GM12872 (cell line): Measurements from ENCODE around the gene ANKRD9.

Experiments used
- TF ChIP-seq, protein P1 (sequence below): IDR thresholded peaks from 3 replicates; pipeline ENCODE4 v1.5.1; 2011; ENCODE audit warnings: low read depth, mild to moderate bottlenecking, low read length, moderate library complexity; ENCODE audit not compliant: insufficient read depth

Gene ANKRD9

DNA sequence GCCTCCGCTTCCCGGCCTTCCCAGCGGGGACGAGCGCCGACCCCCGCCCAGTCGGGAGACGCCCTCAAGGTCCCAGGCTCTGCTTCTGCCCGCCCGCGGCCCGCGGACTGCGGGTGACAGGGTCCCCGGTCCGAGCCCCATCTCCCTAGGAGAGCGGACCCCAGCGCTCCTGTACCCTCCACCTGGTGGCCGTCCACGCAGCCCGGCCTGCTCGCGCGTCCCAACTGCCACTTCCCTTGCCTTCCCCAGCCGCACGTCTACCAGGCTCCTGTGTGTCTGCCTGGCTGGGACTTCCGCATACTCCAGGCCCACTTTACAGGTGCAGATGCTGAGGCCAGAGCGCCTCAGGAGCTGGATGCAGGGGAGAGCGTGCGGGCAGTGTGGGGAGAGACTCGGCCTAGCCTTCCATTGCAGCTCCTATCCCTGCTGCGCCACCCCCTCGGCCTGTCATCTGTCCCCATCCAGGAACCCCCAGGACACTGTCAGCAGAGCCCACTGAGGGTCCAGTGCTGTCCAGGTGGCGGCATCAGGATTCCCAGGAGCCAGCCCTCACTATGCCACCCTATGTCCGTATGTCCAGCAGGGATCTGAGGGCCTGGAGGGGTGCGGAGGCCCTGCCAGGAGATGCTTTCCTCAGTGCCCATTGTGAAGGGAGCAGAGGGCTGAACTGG is 8.0 kb upstream of the ANKRD9 start:
- TF ChIP-seq, protein P1, sequence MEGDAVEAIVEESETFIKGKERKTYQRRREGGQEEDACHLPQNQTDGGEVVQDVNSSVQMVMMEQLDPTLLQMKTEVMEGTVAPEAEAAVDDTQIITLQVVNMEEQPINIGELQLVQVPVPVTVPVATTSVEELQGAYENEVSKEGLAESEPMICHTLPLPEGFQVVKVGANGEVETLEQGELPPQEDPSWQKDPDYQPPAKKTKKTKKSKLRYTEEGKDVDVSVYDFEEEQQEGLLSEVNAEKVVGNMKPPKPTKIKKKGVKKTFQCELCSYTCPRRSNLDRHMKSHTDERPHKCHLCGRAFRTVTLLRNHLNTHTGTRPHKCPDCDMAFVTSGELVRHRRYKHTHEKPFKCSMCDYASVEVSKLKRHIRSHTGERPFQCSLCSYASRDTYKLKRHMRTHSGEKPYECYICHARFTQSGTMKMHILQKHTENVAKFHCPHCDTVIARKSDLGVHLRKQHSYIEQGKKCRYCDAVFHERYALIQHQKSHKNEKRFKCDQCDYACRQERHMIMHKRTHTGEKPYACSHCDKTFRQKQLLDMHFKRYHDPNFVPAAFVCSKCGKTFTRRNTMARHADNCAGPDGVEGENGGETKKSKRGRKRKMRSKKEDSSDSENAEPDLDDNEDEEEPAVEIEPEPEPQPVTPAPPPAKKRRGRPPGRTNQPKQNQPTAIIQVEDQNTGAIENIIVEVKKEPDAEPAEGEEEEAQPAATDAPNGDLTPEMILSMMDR, result 0 out of 3 replicates have a peak, but pooled peaks have one; percentile 3

DNA sequence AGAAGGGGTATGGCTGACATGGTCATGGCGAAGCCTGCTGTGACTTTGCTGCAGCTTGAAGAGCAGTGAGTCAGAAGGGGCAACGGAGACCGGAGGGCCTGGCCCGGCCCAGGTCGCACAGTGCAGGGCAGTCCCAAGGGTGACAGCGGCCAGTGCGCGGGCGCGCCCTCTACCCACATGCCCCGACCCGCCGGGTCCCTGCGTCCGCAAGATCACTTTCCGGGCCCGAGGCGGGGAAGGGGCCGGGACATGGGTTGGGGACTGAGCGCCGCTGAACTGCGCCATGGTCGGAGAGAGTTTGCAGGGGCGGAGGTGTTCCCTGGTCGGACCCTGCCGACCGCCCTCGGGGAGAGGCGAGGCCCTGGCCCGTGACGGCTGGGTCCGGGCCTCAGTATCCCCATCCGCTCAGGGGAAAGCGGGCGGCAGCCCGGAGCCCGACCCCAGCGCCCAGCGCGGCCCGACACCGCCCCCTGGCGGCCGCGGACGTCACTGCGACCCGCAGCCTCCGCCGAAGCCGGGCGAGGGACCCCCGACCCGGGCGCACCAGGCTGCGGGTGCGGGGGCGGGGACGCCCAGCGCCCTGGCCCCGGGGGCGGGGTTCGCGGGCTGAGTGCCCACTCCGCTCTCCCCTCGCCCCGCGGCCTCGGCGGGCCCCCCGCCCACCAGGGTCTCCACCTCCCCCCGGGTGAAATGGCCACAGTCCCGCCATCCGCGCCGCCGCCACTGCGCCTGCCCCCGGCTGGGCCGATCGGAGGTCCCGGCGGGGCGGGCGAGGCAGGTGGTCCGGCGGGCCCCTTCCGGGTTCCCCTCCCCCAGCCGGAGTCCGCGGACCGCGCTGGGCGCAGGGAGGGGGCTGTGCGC is 7.2 kb upstream of the ANKRD9 start:
- TF ChIP-seq, protein P1, result peak; percentile 76; the same call in 2 of the 3 replicates

DNA sequence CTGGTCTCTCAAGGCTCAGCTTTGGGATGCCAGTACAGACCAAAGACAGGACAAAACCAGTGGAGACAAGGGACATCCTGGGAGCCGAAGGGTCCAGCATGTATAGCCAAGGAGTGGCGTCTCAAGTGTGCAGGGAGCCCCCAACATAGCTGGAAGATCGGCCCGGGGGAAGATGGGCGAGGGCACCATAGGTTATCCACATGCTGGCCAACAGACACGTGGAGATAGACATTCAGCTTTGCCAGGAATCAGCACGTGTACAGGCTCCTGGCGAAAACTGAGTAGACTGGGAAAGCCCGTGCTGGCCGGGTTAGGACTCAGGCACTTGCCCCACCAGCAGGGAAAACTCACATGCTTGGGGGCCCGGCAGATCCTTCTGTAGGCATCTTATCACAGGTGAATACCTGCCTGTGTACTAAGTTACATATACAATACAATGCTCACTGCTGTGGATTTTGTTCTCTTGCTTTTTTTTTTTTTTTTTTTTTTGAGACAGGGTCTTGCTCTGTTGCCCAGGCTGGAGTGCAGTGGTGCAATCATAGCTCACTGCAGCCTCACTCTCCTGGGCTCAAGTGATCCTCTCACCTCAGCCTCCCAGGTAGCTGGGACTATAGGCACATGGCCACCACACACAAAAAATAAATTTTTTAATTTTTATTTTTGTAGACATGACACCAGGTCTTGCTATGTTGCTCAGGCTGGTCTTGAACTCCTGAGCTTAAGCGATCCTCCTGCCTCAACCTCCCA is 5.6 kb upstream of the ANKRD9 start:
- TF ChIP-seq, protein P1, result no peak

GRCh38 chr14:102513899-102514772 is 4.6 kb upstream of the ANKRD9 start:
- TF ChIP-seq, protein P1, result no peak

DNA sequence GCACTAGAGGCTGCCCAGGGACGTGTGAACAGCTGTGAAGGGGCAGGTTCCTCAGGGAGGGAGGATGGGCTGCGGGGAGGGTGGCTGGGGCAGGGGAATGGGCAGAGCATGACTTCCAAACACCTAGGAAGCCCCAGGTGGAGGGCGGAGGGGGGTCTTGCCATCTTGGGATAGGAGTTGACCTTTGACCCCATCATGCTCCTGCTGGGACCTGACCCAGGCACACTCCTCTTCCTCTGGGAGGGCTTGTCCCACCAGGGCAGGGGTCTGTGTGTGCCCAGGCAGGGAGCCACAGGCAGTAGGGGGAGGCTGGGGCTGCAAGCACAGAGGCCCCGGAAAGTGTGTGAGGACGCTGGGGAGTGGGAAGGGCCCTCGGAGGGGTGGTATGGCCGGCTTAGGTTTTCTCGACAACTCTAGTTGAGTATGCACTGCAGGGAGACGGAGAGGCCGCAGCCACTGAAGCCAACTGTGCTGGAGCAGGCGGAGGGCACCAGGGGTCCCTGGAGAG is 3.3 kb upstream of the ANKRD9 start:
- TF ChIP-seq, protein P1, result no peak

DNA sequence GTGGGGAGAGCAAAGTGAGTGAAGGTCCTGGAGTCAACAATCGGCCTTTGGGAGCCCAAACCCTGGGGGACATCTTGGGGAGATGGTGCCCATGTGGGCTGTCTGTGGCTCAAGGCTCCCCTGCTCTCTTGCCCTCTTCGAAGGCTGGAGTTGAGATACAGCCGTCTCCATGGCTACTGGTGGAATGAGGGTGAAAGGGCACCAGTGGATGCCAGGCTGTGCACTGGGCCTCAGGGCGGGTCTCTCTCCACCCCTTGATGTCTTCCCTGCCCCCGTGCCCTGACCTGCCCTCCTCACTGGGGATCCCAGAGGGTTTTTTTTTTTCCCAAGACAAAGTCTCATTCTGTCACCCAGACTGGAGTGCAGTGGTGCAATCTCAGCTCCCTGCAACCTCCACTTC is 2.0 kb upstream of the ANKRD9 start:
- TF ChIP-seq, protein P1, result no peak
